ENCODE results near the gene GALE. TPM values are rescaled to one million over a fixed set of nuclear protein-coding genes. Genes with fewer than 3 reads are reported as not detected.
A peak's percentile ranks its signal among the peaks of the same experiment; 100 is the strongest.
"Not testable (repeated sequence)": the region's sequence is repeated elsewhere in the genome, so short reads cannot be mapped to it uniquely, and the experiment has no call there.

Gene GALE
- 10 to 100 TPM in 1 of 2 donors, 1 to 10 TPM in 1; 9.7 to 16.0 TPM for total RNA-seq
- long read RNA-seq, transcript GALE-216 (12 exons, 1,566 nt) = major isoform, 19 of 44 reads
- long read RNA-seq, partial matches to known transcripts = 2 of 44 reads
- long read RNA-seq, other reads (novel, unspliced or antisense) = 20 of 44 reads

DNA sequence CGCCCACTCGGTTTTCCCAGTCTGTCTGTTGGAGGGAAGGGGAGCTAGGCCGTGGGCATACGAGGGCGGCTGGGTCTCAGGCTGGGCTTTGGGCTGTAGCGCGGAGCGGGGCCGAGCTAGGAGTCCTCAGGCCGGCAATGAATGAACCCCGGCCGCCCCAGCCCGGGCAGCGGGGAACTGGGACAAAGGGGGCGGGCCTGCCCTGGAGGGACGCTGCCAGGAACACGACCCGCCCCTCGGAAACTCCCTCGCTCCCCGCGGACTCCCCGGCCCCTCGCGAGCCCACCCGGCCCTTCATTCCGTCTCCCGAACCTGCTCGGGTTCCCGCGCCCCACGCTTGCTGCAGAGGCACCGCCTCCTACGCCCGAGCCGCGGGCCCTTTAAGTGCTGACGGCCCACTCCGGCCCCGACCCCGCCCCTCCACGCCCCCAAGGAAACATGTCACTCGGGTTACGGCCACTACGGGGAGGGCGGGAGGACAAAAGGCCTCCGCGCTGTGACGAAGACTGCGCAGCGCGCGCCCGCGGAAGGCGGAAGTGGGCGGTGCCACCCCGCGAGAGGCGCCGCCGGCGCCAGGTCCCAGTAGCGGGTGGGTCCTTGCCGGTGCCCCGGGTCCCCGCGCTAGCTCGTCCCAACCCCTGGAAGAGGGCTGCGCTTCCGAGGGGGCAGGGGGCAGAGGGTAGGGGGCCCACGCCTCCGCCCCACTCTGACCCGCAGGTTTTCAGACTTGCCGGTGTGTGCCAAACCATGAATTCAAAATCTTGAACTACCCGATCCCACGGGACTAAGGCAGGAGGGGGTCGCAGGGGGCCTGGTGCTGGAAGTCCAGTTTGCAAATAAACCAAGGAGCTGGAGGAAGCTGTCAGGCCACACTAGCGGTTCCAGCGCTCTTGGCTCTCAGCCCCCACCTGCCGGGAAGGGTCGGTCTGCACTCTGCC, at the start of gene GALE:
GALE (minus strand) TSS at position 355 of the 938 bp plus-strand sequence. CDS start 1,747 bp downstream, outside the sequence.
- DNase-seq = peak; percentile 98
- ATAC-seq = peak; percentile 95 to 97
- intact Hi-C loops (cut with DNase I) = no loop called here

DNA sequence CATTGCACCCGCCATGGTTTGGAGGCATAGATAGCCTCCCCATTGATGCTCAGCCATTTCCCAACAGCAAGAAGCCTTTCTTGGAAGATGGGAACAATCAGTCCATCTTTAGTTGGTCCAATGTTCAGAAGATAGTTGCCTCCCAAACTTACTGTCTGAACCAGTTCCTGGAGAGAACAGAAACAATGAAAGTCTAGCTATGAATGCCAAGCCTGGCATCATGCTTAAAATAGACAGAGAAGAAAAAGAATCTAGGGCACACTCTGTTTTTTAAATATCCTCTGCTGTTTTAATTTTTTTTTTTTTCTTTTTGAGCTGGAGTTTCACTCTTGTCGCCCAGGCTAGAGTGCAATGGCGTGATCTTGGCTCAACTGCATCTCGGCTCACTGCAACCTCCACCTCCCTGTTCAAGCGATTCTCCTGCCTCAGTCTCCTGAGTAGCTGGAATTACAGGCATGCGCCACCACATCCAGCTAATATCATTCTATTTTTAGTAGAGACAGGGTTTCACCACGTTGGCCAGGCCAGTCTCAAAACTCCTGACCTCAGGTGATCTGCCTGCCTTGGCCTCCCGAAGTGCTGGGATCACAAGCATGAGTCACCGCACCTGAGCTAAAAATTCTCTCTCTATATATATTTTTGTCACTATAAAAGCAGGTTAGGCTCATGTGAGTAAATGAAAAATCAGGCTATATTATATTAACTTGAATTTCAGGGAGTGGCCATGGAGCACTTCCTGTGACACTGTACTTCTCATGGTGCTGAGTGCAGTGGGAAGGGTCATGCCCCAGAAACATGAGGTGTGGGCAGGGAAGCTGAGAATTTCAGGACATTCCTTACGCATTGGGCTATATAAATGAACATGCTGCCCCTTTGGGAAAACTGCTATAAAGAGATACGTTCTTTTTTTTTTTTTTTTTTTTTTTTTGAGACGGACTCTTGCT, 48.4 kb upstream of the GALE start:
- DNase-seq (no peak), ATAC-seq (no peak)
- intact Hi-C loops (cut with DNase I) = no loop called here

DNA sequence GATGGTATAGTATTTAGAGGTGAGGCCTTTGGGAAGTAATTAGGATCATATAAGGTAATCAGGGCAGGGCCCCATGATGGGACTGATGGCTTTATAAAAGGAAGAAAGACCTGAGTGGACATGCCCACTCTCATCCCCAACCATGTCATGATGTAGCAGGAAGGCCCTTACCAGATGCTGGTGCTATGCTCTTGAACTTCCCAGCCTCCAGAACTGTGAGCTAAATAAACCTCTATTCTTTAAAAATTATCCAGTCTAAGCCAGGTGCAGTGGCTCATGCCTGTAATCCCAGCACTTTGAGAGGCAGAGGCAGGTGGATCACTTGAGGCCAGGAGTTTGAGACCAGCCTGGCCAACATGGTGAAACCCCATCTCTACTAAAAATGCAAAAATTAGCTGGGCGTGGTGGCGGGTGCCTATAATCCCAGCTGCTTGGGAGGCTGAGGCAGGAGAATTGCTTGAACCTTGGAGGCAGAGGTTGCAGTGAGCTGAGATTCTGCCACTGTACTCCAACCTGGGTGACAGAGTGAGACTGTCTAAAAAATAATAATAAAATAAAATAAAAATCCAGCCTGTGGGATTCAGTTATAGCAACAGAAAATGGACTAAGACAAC, 47.0 kb upstream of the GALE start:
- intact Hi-C loops (cut with DNase I); DNase-seq; ATAC-seq: not testable (repeated sequence)

DNA sequence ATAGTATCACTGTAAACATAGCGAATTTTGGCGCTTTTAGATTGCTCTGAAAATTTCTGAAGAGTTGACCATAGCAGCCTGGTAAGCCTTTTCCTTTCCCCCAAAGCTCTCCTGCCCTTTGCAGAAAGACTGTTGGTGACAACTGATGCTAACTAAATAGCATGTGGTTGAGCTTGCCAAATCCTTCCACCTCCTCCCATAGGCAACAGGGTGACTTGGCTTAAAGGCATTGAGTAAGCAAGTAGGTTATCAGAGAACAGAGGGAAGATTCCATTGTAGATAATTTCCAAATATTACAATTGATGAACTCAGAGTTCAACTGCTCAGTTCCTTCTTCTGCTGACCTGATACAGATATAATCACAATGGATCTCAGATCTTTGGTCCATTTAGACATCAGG, 44.6 kb upstream of the GALE start:
- no peak for DNase-seq
- ATAC-seq = no peak
- intact Hi-C loops (cut with DNase I) = no loop called here

DNA sequence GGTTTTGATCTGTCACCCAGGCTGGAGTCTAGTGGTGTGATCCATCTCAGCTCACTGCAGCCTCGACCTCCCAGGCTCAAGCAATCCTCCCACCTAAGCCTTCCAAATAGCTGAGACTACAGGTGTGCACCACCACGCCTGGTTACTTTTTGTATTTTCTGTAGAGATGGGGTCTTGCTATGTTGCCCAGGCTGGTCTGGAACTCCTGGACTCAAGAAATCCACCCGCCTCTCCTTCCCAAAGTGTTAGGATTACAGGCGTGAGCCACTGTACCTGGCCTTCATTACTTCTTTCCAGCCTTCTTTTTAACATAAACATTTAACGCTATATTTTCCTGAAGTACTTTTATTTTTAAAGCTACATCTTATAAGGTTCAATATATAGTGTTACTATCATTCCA, 43.1 kb upstream of the GALE start:
- no peak for DNase-seq
- no peak for ATAC-seq
- intact Hi-C loops (cut with DNase I) = no loop called here

DNA sequence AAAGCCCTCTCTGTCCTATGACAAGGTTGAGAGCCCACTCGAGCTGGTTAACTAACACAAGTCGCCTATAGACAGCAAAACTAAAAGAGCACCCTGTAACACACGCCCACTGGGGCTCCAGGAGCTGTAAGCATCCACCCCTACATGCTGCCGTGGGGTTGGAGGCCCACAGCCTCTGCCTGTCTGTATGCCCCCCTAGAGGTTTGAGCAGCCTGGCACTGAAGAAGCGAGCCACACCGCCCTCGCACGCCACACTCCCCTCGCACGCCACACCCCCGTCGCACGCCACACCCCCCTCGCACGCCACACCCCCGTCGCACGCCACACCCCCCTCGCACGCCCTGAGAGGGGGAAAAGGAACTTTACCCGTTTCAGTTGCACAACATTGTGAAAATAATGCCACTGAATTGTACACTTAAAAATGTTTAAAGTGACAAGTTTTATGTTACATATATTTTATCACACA, 37.9 kb upstream of the GALE start:
- peak; percentile 98 to 100 for ATAC-seq
- intact Hi-C loops (cut with DNase I) = no loop called here

DNA sequence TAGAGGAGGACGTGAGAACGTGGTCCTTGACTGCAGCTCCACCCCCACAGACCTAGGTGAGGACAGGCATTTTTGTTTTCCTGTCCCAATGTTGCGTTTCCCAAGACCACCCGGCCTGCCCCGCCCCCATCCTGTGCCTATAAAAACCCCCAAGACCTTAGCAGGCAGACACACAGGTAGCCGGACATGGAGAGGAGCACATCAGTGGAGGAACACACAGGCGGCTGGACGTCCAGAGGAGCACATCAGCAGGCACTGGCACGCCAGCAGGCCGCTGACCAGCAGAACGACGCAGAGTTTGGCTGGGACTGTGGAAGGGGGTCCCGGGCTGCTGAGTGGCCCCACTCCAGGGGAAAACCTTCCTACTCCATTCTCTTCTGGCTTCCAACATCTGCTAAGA, 37.4 kb upstream of the GALE start:
- intact Hi-C loops (cut with DNase I) = no loop called here
- DNase-seq (no peak), ATAC-seq (peak in 1 of 2 donors; percentile 17)

More for the DNA sequence above, 37.9 kb upstream of the GALE start:
- peak; percentile 67 for DNase-seq

DNA sequence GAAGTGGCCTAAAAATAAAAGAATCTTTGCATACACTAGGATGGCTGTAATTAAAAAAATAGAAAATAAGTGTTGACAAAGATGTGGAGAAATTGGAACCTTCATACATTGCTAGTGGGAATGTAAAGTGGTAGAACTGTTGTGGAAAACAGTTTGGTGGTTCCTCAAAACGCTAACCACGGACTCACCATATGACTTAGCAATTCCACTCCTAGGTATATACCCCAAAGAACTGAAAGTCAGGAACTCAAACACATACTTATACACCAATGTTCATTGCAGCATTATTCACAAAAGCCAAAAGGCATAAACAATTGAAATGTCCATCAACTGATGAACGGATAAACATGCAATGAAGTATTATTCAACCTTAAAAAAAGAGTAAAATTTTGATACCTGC, 35.5 kb upstream of the GALE start:
- intact Hi-C loops (cut with DNase I) = no loop called here
- DNase-seq (no peak), ATAC-seq (no peak)

DNA sequence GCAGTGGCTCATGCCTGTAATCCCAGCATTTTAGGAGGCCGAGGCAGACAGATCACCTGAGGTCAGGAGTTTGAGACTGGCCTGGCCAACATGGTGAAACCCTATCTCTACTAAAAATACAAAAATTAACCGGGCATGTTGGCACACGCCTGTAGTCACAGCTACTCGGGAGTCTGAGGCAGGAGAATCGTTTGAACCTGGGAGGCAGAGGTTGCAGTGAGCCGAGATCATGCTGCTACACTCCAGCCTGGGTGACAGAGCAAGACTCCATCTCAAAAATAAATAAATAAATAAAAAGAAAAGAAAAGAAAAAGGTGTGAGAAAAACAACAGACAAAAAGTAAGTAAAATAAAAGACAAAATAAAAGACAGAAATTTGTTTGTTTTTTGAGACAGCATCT, 33.6 kb upstream of the GALE start:
- intact Hi-C loops (cut with DNase I); ATAC-seq; DNase-seq: not testable (repeated sequence)

DNA sequence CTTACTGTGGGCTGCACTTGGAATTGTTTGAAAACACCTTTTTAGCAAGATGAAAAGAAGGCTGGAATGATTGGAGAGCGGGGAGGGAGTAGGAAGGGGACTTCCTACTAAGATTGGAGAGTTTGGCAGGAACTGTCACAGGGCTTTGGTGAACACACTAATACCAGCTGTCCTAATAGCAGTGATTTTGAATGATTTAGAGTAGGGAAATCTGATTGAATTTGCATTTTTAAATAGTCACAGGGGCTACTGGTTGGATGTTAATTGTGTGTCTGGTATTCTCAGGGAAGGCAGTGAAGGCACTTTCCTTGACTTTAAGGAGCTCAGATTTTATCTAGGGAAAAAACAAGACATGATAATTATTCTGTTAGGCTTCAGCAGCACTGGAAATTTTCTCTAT, 27.2 kb upstream of the GALE start:
- DNase-seq (no peak), ATAC-seq (no peak)
- intact Hi-C loops (cut with DNase I) = no loop called here

DNA sequence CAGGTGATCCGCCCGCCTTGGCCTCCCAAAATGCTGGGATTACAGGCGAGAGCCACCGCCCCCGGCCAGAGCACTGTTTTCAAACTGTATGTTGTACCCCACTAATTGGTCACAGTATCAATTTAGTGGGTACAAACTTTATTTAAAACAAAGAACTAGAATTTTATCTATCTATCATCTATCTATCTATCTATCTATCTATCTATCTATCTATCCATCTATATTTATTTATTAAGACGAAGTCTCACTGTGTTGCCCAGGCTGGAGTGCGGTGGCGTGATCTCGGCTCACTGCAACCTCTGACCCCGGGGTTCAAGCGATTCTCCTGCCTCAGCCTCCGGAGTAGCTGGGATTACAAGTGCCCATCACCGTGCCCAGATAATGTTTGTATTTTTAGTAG, 26.0 kb upstream of the GALE start:
- intact Hi-C loops (cut with DNase I); DNase-seq; ATAC-seq: not testable (repeated sequence)

DNA sequence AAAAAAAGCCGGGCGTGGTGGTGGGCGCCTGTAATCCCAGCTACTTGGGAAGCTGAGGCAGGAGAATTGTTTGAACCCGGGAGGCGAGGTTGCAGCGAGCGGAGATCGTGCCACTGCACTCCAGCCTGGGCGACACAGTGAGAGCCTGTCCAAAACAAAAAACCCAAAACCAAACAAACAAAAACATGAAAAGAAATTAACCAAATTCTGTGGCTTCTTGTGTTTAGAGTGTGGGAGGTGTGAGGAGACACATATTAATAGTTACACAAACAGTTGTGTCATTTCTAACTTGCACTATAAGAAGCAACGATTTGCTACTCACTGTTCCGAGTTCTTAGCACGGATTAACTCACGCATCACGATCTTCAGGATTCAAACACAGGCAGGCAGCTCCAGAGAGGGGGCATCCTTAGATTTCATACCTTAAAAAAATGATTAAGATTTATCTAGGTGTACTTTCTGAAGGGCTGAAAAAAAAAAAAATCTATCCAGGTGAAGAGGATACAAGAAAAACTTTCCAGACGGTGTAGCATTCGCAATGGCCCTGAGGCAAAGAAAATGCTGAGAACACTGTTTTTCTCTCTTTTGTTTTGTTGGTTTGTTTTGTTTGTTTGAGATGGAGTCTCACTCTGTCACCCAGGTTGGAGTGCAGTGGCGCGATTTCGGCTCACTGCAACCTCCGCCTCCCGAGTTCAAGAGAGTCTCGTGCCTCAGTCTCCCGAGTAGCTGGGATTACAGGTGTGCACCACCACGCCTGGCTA, 25.4 kb upstream of the GALE start:
- ATAC-seq = no peak
- DNase-seq = no peak
- intact Hi-C loops (cut with DNase I) = no loop called here

DNA sequence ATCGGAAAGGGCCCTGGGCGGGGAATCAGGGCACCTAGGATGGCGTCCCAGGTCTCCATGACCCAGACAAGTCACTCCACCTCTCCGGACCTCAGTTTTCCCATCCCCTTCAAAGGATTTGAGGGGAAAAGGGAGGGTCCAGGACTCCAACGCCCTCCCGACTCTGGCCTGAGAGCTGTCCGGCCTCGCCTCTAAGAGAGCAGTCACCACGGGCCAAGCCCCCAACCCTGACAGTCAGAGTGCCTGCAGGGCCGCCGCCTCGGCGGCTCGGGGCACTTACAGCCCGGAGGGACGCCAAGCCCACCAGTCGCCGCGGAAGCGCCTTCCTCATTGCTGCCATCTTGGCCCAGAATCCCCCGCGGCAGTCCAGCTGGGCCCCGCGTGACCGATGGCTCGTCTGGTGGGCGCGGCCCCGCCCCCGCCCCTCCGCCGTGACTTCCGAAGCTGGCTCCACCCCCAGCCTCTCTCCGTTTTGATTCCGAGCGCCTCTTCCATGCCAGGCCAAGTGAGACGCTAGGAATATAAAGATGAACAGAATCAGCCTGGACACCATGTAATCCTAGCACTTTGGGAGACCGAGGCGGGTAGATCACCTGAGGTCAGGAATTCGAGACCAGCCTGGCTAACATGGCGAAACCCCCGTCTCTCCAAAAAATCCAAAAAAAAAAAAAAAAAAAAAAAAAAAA, 24.7 kb upstream of the GALE start, which contains the start of gene HMGCL:
HMGCL (minus strand) TSS at position 354 of the 686 bp plus-strand sequence; CDS start at position 340, 14 bp downstream.
- intact Hi-C loops (cut with DNase I) = no loop called here
- ATAC-seq (peak; percentile 100), DNase-seq (peak; percentile 93)

DNA sequence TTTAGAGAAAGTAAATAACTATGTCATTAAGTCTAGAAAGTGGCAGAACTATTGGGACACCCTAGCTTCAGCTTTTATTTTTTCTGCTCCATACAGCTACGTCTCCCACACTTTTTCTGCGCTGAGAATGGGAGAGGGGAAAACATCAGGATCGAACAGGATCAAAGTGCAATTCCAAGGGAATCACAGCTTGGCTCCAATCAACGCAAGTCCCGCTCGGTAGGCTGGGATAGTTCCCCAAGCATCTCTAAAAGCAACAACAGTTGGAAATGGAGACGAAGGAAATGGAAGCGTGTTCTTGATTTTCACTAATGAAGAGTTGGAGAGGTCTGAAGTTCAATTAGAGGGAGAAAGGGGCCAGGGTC, 24.1 kb upstream of the GALE start:
- intact Hi-C loops (cut with DNase I) = no loop called here
- ATAC-seq = peak in 1 of 2 donors; percentile 7
- no peak for DNase-seq

DNA sequence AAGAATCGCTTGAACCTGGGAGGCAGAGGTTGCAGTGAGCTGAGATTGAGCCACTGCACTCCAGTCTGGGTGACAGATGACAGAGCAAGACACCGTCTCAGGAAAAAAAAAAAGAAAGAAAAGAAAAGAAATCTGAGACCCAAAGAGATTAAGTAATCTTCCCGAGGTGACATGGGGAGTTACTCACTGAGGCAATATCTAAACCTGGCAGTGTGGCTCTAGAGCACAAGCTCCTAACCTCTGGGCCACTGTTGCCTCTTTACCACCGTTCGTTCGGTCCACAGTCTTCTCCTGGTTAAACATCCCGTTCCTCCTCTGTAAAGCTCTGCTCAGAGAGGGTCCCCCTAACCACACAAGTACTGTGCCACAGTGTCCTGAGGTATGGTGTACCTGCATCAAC, 23.2 kb upstream of the GALE start:
- no peak for DNase-seq
- intact Hi-C loops (cut with DNase I) = no loop called here
- ATAC-seq = no peak

DNA sequence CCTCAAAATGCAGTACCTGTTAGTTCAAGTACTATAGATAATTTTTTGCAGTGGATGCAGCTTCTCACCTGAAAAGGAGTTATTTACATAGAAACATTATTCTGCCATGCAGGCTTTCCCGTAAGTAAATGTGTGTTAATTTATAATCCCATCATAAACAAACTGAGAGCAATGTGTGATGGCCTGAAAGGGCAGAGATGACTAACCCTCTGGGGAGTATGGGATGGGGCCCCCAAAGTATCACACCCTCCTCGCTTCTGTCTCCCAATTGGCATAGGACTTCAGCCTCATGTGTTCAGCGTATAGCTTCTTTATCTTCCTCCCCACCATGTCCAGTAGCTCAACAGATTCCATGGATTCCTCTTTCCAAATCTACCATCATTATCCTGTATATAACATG, 17.1 kb upstream of the GALE start:
- DNase-seq (no peak), ATAC-seq (no peak)
- intact Hi-C loops (cut with DNase I) = no loop called here

DNA sequence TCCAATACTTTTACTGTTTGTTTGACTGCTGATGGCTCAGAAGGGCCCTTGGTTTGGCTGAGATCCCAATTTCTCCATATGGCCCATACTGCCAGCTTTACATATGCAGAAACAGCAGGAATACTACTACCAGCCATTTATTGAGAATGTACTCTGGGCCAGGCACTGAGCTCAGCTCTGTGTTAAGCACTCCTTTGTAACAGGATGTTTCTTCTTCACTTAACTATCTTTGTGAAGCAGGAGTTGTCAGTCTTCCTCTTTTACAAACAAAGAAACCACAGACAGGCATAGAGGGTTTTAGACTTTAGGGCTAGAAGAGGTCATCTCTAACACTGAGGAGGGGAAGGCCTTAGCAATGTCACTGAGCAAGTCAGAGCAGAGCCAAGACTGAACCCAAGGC, 16.4 kb upstream of the GALE start:
- ATAC-seq (no peak), DNase-seq (no peak)
- intact Hi-C loops (cut with DNase I) = no loop called here

DNA sequence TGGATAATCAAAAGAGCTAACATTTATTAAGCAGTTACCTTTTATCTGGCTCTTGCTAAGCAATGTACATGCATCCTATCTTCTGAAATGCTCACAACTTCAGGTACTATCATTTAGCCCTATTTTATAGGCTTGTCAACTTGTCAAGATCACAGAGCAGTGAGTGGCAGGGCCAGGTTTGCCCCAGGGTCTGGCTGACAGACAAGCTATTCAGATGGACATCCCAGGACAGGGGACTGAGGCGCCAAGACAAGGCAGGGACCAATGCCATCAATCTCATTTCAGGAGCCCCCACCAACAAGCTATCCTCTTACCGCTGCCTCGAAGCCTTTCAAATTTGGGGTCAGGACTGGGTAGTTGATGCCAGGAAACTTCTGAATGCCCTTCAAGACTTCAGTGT, 15.8 kb upstream of the GALE start:
- DNase-seq = no peak
- intact Hi-C loops (cut with DNase I) = no loop called here

More for the DNA sequence above, 15.8 kb upstream of the GALE start:
- no peak for ATAC-seq

Measured in left cardiac atrium (tissue), 4 donors.